A673 (cell line): ENCODE data around the gene DSG1. TPM values are rescaled to one million over a fixed set of nuclear protein-coding genes. Genes with fewer than 3 reads are reported as not detected.

Source experiments
- BruUV-seq: library from RNA; stranded (reverse); fragments of 400-500 nt; replicated peaks from 2 replicates; lab custom pipeline; 2021; lab: Mats Ljungman, UMichigan
- CTCF ChIA-PET: fragments of 300-600 bp; sonication (Branson Sonifier 250); formaldehyde crosslinking; loops from one replicate; lab custom pipeline; 2022; ENCODE audit warnings: antibody characterized with exemption; lab: Charles Lee
- POLR2A ChIA-PET: fragments of 300-600 bp; sonication (Branson Sonifier 250); formaldehyde crosslinking; loops from one replicate; lab custom pipeline; 2022; ENCODE audit warnings: antibody characterized with exemption; ENCODE audit not compliant: low non-redundant PET; lab: Charles Lee
- DNase-seq: peaks from one replicate; pipeline ENCODE4 v3.0.0-alpha.2; 2015; ENCODE audit warnings: low spot score
- H3K27ac ChIP-seq: fragments of 200-600 bp; sonication (generic); 2 replicates; pipeline ENCODE4 v1.5.1; 2016; ENCODE audit warnings: mixed run types, low read depth, mild to moderate bottlenecking, mixed read lengths, antibody characterized with exemption, low read length; ENCODE audit not compliant: poor library complexity, severe bottlenecking
- H3K27me3 ChIP-seq: fragments of 200-600 bp; sonication (generic); replicated peaks from 2 replicates; pipeline ENCODE4 v1.6.1; 2017; ENCODE audit warnings: mixed run types, low read depth, mild to moderate bottlenecking, mixed read lengths, antibody characterized with exemption, low read length; ENCODE audit not compliant: insufficient read depth, poor library complexity
- H3K36me3 ChIP-seq: fragments of 200-600 bp; sonication (generic); 2 replicates; pipeline ENCODE4 v1.6.1; 2016; ENCODE audit warnings: mixed run types, mild to moderate bottlenecking, mixed read lengths, antibody characterized with exemption, low read length; ENCODE audit not compliant: insufficient read depth, poor library complexity, severe bottlenecking
- H3K4me1 ChIP-seq: fragments of 200-600 bp; sonication (generic); 2 replicates; pipeline ENCODE4 v1.6.1; 2017; ENCODE audit warnings: mixed run types, mild to moderate bottlenecking, mixed read lengths, antibody characterized with exemption, low read length; ENCODE audit not compliant: insufficient read depth, poor library complexity, severe bottlenecking
- H3K4me3 ChIP-seq: fragments of 200-600 bp; sonication (generic); 2 replicates; pipeline ENCODE4 v1.5.1; 2016; ENCODE audit warnings: low read depth, mixed run types, mild to moderate bottlenecking, mixed read lengths, low read length; ENCODE audit not compliant: poor library complexity, severe bottlenecking
- H3K9me3 ChIP-seq: fragments of 200-600 bp; sonication (generic); 2 replicates; pipeline ENCODE4 v1.6.1; 2016; ENCODE audit warnings: mixed run types, low read depth, mild to moderate bottlenecking, mixed read lengths, antibody characterized with exemption, low read length; ENCODE audit not compliant: poor library complexity, severe bottlenecking
- EZH2 ChIP-seq: fragments of 200-600 bp; sonication (generic); IDR thresholded peaks from 2 replicates; pipeline ENCODE4 v1.6.1; 2017; ENCODE audit warnings: borderline replicate concordance, low read depth, mild to moderate bottlenecking, mixed read lengths, antibody characterized with exemption, low read length; ENCODE audit not compliant: poor library complexity, severe bottlenecking
- intact Hi-C: fragments of 100-400 bp; cut with micrococcal nuclease; formaldehyde crosslinking; loops from one replicate; pipeline ENCODE4 v1.10.0; 2022; ENCODE audit not compliant: unreplicated experiment
- total RNA-seq: library from RNA; stranded (reverse); gene quantifications from 2 replicates; pipeline ENCODE4 v1.2.3, GENCODE V29; 2021
- TF ChIP-seq, protein P1 (sequence below): fragments of 300-800, 200-600 bp; sonication (generic); conservative IDR thresholded peaks from 2 replicates; pipeline ENCODE4 v1.5.1; 2017; ENCODE audit warnings: low read depth, mild to moderate bottlenecking, antibody characterized with exemption, low read length, moderate library complexity, mixed read lengths

The DSG1 gene
- total RNA-seq, 1 experiment from 2014 or later, result not detected

DNA sequence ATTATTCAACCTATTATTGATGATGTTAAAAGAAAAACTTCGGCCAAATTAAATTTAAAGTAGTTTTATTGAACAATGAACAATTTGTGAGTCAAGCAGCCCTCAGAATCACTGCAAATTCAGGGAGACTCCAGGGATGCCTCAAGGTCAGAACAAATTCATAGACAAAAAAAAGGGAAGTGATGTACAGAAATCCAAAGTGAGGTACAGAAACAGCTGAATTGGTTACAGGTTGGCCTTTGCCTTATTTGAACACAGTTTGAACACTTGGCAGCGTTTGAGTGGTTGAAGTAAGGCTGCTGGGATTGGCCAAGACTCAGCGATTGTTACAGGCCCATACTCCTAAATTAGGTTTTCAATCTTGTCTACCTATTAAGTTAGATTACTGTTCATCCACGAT lies 47.4 kb upstream of the DSG1 start:
- intact Hi-C loops, result no loop called here
- DNase-seq, result no peak
- Histone ChIP-seq H3K27ac (no peak overlapping the region), H3K36me3 (no peaks in the 10 kb centered on the region), H3K27me3 (peaks cover 17% of the 10 kb centered on the region), H3K4me3 (no peak overlapping the region), H3K4me1 (no peaks in the 10 kb centered on the region), H3K9me3 (no peaks in the 10 kb centered on the region)
- TF ChIP-seq EZH2, result no peak
- BruUV-seq, result no TSS peak
- CTCF ChIA-PET, result no interaction called here
- POLR2A ChIA-PET, result no interaction called here

DNA sequence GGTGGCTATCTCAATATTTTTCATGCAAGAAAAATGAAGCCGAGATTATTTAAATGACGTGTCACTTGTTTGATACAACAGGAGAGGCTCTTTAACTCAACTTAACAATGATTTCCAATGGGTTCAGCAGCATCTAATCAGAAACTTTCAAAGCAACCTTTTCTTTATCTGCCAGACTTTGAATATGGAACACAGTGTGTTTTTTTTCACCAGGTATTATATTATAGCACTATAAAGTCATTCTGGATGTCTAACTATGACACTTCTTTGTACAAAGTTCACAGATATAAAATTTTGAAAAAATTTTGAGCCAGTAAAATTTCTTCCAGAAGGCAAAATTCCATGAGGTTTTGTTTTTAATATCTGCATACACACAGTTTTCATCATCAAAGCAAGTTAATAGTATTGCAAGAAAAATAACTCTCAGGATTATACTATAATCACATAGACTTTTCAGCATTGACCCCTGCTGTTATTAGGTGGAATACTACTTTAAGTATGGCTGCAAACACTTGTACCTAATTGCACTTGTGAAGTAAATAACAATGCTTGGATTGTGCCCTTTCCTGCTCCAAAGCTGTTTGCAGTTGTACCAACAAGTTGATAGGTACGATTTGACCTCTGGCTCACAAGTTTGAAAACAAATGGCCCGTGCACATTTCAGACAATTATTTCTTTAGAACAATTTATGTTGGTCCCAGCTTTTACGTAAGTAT lies 44.0 kb upstream of the DSG1 start:
- no peak overlapping the region for H3K4me3 ChIP-seq

DNA sequence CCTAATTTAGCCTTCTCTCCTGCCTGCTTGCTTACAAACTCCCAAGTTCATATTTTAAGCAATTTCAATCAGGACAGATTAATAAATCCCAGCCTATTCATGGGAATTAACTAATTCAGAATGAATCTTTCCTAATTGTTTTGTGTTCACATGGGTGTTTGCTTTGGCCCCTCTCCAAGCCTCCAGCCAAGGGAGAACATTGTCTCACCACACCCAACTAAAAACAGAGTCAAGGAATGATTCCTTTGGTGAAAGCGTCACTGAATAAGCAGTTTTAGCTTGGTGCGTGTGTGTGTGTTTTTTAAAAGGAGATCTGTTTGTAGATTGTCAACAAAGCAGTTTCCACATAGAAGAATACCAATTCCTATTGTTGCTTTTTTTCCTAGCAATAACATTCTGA lies 43.0 kb upstream of the DSG1 start:
- H3K36me3 ChIP-seq, result no peaks in the 10 kb centered on the region
- H3K27ac ChIP-seq, result no peak overlapping the region
- peaks cover 17% of the 10 kb centered on the region for H3K27me3 ChIP-seq
- DNase-seq, result no peak
- intact Hi-C loops, result no loop called here
- no peaks in the 10 kb centered on the region for H3K4me1 ChIP-seq
- BruUV-seq, result no TSS peak
- no peak overlapping the region for H3K4me3 ChIP-seq
- CTCF ChIA-PET, result no interaction called here
- POLR2A ChIA-PET, result no interaction called here
- TF ChIP-seq, protein P1, sequence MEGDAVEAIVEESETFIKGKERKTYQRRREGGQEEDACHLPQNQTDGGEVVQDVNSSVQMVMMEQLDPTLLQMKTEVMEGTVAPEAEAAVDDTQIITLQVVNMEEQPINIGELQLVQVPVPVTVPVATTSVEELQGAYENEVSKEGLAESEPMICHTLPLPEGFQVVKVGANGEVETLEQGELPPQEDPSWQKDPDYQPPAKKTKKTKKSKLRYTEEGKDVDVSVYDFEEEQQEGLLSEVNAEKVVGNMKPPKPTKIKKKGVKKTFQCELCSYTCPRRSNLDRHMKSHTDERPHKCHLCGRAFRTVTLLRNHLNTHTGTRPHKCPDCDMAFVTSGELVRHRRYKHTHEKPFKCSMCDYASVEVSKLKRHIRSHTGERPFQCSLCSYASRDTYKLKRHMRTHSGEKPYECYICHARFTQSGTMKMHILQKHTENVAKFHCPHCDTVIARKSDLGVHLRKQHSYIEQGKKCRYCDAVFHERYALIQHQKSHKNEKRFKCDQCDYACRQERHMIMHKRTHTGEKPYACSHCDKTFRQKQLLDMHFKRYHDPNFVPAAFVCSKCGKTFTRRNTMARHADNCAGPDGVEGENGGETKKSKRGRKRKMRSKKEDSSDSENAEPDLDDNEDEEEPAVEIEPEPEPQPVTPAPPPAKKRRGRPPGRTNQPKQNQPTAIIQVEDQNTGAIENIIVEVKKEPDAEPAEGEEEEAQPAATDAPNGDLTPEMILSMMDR, result no peak
- TF ChIP-seq EZH2, result no peak
- H3K9me3 ChIP-seq, result no peaks in the 10 kb centered on the region

More for the DNA sequence above, 44.0 kb upstream of the DSG1 start:
- intact Hi-C loops, result no loop called here
- no peaks in the 10 kb centered on the region for H3K36me3 ChIP-seq
- ChIA-PET POLR2A (no interaction called here), CTCF (no interaction called here)
- DNase-seq, result no peak
- no peaks in the 10 kb centered on the region for H3K9me3 ChIP-seq
- TF ChIP-seq, protein P1, result no peak
- no peak for TF ChIP-seq EZH2
- no TSS peak for BruUV-seq
- no peak overlapping the region for H3K27ac ChIP-seq
- peaks cover 17% of the 10 kb centered on the region for H3K27me3 ChIP-seq
- H3K4me1 ChIP-seq, result no peaks in the 10 kb centered on the region

DNA sequence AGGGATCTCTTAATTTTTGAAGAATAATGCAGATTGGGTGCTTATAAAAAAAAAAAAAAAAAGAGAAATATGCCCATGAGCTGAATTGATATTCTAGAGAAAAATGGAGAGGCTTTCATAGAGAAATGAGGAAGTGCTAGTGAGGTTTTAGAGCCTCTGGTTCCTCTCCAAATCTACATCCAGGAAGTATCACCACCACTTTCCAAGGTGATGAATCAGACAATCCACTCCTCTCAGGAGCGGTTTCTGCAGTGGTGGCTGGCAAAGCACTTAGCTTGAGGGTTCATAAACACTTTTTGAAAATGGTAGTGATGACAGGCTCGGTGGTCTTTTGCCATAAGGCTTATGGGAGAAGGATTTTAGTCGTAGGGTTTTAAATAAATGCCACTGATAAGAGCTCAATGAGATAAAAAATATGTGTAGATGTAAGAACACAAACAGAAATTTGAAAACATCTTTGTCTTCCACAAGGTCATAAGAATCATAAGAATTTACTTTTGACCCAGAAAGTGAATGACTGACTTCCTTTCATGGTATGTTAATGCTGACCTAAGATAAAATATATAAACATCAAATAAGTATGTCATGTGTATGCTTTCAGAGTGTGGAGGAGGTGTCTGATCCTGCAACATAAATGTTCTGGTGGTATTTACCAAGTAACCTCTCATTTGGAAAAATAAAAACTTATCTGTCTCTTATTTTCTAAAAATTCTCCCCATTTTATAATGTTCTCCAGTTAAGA lies 42.1 kb upstream of the DSG1 start:
- Histone ChIP-seq H3K27me3 (peaks cover 17% of the 10 kb centered on the region), H3K27ac (no peak overlapping the region), H3K4me1 (no peaks in the 10 kb centered on the region), H3K4me3 (no peak overlapping the region), H3K9me3 (no peaks in the 10 kb centered on the region), H3K36me3 (no peaks in the 10 kb centered on the region)
- intact Hi-C loops, result no loop called here
- no peak for DNase-seq
- no peak for TF ChIP-seq EZH2
- TF ChIP-seq, protein P1, result no peak
- BruUV-seq, result no TSS peak
- POLR2A ChIA-PET, result no interaction called here
- CTCF ChIA-PET, result no interaction called here
